GM21825 (cell line): Measurements from ENCODE around the gene TIAM1.
"Not testable (repeated sequence)": the region's sequence is repeated elsewhere in the genome, so short reads cannot be mapped to it uniquely, and the experiment has no call there.

Source experiments
- ATAC-seq: cut with Tn5 transposase; IDR thresholded peaks from one replicate; pipeline ENCODE4 v1.9.1; 2021; ENCODE audit warnings: mild to moderate bottlenecking, moderate library complexity; ENCODE audit not compliant: unreplicated experiment

The TIAM1 gene

GRCh38 chr21:31255036-31255435, 89.0 kb downstream of the TIAM1 start:
- no peak for ATAC-seq

- ATAC-seq = no peak
Measured at GRCh38 chr21:31254131-31254530, 89.9 kb downstream of the TIAM1 start.

DNA sequence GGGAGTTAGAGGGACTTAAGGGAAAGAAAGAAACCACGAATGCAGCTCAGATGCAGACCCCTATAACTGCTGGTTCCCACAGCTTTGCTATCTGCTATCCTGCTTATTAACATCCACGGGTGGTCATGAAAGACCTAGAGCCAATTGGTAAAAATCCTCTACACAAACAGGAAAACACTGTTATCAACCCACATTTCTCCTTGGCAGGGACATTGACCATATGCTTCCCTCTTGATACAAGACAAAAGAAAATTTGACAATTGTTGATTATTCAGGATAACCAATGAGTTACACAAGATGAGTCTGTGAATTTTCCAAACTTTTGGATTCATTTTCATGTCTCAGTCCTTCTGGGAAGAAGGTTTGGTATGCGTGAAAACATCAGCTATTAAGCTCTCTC, 90.4 kb downstream of the TIAM1 start:
- no peak for ATAC-seq

GRCh38 chr21:31252611-31253010, 91.5 kb downstream of the TIAM1 start:
- no peak for ATAC-seq

DNA sequence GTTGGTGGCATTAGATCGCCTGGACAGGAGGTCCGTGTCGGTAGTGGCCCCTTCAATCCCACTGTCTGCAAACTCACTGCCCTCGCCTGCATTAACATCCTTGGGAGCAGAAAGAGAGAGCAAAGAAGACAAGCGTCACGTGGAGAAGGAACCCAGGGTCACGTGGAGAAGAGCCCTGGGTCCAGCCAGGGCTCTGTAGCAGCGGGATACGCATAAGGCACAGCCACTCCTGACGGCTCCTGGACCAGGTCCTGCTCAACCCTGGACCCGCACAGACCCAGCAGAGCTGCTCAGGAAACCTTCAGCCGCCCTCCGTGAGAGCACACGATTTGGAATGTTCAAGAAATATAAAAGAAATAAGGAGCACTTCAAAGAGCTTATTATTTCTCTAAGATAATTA, 92.0 kb downstream of the TIAM1 start:
- no peak for ATAC-seq

- no peak for ATAC-seq
Measured at GRCh38 chr21:31251686-31252085, 92.4 kb downstream of the TIAM1 start.

DNA sequence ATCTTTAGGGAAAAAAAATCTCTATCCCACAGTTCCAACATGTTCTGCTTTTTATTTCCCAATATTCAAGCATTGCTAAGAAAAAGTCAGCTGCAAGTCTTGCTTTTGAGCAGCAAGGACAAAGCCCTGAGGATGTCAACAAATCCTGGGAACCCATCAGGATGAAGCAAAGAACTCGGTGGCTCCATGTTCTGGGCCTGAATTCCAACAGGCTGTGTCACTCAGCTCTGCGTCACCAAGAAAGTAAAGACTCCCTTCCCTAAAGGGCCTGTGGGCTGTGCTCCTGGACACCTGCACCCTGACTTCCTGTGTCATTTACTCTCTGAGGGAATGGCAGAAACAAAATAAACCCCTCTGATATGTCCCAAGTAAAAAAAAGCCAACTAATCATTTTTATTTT, 95.5 kb downstream of the TIAM1 start:
- no peak for ATAC-seq

DNA sequence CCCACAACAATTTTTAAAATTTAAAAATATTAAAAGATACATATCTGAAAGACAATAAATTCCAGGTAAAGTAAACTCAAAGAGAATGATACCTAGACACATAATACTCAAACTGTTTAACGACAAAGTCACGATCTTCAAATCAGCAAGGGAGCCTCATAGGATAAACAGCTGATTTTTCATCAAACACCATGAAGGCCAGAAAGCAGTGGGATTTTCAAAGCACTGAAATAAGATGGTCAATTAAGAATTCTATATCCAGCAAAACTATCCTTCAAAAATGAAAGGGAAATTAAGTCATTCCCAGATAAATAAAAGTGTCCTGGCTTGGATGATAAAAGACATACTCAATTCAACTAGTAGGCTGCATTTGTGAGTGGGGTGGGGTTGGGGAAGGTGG, 100.5 kb downstream of the TIAM1 start:
- no peak for ATAC-seq

GRCh38 chr21:31236528-31236927, 107.5 kb downstream of the TIAM1 start:
- ATAC-seq = no peak

- no peak for ATAC-seq
Measured at GRCh38 chr21:31235671-31236450, 108.2 kb downstream of the TIAM1 start.

DNA sequence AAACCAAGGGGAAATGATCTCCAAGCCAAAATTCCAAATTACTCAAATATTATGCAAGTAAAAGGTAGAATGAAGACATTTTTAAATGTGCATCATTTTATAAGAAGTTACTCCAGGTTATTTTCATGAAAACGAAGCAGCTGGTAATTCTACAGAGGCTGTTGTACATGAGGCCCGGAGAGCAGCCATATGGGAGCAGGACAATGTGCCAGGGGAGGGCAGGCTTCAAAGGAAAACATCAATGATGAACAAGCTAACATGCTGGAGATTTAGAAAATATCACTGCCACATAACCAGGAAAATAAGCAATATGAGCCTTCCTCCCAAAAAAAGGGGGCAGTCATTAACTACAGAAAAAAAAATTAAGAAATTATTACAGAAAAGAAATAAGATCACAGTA, 109.1 kb downstream of the TIAM1 start:
- ATAC-seq = no peak

- ATAC-seq = no peak
Measured at GRCh38 chr21:31233711-31234110, 110.3 kb downstream of the TIAM1 start.

- no peak for ATAC-seq
Measured at GRCh38 chr21:31232344-31232743, 111.7 kb downstream of the TIAM1 start.

DNA sequence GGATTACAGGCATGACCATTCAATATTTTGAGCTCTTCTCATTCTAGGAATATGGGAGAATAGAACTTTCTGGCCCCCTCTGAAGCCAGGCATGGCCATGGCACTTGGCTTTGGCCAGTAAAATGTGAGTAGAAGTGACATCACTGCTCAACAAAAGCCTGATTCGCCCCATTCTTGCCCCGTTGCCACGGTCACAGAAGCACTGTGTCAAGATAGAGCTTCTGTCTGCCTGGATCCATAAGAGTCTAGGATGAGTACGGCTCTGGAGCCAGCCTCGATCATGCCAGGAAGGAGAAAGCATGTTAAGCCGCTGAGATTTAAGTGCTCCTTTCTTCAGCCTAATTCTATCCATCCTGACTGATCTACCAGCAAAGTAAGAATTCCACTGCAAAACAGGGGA, 113.1 kb downstream of the TIAM1 start:
- ATAC-seq = no peak

DNA sequence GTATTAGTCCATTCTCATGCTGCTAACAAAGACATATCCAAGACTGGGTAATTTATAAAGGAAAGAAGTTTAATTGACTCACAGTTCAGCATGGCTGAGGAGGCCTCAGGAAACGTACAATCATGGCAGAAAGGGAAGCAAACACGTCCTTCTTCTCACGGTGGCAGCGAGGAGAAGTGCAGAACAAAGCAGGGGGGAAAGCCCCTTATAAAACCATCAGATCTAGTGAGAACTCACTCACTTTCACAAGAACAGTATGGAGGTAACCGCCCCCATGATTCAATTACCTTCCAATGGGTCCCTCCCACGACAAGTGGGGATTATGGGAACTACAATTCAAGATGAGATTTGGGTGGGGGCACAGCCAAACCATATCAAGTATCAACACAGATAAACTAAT, 115.3 kb downstream of the TIAM1 start:
- not testable (repeated sequence) for ATAC-seq

DNA sequence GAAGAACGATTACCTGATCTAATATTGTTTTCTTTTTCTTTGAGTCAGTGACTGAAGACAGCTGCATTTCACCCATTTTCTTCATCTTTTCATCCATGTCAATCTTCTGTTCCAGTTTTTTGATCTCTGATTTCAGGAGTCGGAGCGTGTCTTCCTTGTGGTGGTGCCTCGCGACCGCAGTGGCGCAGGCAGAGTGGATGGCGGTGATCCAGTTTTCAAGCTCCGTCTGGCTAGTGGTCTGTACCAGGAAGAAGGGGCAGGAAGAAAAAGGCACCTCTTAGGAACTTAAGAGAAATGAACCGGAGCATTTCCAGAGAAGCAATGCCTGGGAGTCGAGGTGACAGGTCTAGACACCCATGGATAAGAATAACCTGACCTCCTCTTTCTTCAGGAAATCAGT, 118.3 kb downstream of the TIAM1 start:
- ATAC-seq = no peak

- ATAC-seq = no peak
Measured at GRCh38 chr21:31222142-31222541, 121.9 kb downstream of the TIAM1 start.

- ATAC-seq = no peak
Measured at GRCh38 chr21:31221043-31221442, 123.0 kb downstream of the TIAM1 start.

GRCh38 chr21:31220575-31220974, 123.5 kb downstream of the TIAM1 start:
- ATAC-seq = no peak

- ATAC-seq = no peak
Measured at GRCh38 chr21:31218830-31219608, 125.0 kb downstream of the TIAM1 start.

- ATAC-seq = no peak
Measured at GRCh38 chr21:31216206-31216605, 127.9 kb downstream of the TIAM1 start.

- ATAC-seq = no peak
Measured at GRCh38 chr21:31213787-31214186, 130.3 kb downstream of the TIAM1 start.
